HG03558 (cell line): Measurements from ENCODE around the gene GRAMD2A.

Experiments used
- ATAC-seq: cut with Tn5 transposase; IDR thresholded peaks from one replicate; pipeline ENCODE4 v1.9.1; 2021; ENCODE audit warnings: moderate number of reproducible peaks; ENCODE audit not compliant: unreplicated experiment; ENCODE audit errors: extremely low read depth

Gene GRAMD2A

DNA sequence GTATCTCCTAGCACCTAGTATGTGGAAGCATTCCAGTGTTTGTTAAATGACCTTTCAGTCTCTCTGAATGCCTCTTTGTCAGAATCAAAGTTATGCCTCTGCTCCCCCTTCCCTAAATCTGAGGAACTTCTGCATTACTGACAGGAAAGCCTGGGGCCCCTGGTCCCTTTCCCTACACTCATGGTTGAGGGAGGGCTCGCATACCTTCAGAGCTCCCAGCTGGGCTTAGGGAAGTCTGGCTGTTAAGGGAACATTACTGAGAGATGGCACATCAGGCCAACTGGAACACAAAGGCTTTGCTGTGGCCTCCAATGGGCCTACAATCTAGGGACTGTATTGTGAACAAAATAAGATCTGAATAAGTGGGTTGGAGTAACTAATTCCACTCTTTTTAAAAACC, 23.1 kb upstream of the GRAMD2A start:
- ATAC-seq = no peak

DNA sequence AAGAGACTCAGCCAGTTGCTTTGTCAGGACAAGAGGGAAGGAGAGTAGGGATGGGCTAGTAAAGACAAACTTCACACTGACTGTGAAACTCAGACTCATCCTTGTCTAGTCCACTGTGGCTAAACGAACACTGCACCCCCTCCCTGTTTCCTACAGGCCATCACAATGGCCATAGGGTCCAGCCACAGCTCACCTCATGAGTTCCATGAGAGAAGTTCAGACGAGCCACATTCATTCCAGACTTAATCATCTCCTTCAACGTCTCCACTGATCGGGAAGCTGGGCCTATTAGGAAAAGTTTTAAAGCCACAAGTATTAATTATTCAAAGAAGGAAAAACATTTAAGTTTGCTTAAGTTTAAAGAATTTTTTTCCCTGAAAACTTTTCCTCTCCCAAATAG, 19.6 kb upstream of the GRAMD2A start:
- ATAC-seq = no peak

DNA sequence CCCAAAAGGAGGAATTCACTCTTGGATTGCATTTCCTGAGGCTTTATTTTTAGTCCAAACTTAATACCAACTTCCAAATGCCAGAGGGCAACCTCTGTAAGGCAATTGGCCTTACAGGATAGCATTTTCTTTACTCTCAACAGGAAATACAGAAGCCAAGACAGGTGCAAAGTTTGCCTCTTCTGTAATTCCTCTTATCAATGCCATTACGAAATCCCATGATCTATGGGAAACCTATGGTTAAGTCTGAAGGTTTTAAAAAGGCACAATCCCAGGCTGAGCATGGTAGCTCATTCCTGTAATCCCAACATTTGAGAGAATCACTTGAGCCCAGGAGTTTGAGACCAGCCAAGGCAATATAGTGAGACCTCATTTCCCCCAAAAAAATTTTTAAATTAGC, 18.5 kb upstream of the GRAMD2A start:
- no peak for ATAC-seq

GRCh38 chr15:72207558-72208085, 10.0 kb upstream of the GRAMD2A start:
- no peak for ATAC-seq

DNA sequence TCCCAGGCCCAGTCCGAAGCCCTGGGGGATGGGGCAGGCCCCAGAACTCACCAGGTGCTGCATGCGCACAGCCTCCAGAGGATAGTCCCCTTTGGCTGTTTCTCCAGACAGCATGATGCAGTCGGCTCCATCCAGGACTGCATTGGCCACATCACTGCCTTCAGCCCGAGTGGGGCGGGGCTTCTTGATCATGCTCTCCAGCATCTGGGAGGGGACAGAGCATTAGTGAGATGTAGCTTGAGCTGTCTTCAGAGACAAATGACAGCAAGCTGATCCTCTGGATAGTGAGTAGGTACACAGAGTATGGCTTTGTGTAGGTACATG, 9.1 kb upstream of the GRAMD2A start:
- no peak for ATAC-seq

GRCh38 chr15:72205896-72206676, 8.5 kb upstream of the GRAMD2A start:
- ATAC-seq = no peak

DNA sequence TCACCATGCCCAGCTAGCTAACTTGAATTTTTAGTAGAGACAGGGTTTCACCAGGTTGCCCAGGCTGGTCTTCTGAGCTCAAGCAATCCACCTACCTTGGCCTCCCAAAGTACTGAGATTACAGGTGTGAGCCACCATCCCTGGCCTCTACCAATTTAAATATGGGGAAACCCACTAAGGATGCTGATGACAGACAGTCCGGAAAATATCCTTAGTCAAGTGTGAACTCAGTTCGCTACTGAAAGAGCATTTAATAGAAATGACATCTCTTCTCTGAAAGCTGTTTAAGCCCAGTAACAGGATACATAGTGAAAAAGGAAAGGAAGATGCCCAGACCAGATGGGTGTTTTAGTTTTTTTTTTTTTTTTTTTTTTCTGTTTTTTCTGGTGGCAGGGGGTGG, 7.7 kb upstream of the GRAMD2A start:
- ATAC-seq = no peak

GRCh38 chr15:72203507-72203837, 5.9 kb upstream of the GRAMD2A start:
- ATAC-seq = no peak

DNA sequence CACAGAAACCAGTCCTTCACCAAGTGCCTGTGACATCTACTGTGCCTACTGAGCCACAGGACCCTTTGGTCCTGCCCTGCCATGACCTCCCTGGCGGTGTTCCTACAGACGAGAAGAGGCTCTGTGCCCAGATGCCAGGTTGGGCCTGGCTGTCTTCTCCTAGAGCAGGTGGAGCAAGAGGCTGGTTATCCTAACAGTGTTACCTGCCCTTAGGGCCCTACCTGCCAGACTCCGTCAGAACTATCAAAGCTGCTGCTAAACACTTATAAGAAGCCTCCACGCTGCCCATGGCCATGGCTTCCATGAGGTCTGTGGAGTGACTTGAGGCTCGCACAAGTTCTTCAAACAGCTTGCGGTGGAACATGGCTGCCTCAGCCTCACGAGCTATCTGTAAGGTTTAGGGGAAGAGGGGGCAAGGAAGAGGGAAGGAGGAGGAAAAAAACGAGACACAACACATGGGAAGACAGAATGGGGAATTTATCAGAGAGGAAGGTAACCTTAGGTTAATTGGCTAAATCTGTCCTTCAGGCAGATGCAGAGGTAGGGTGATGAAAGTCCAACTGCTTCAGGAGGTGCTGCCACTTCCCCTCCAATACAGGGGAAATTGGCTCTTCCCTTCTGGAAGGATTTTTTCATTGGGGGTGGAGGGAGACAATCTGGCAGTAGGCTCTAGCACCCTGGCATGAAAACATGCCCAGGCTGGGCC, 5.4 kb upstream of the GRAMD2A start:
- no peak for ATAC-seq

DNA sequence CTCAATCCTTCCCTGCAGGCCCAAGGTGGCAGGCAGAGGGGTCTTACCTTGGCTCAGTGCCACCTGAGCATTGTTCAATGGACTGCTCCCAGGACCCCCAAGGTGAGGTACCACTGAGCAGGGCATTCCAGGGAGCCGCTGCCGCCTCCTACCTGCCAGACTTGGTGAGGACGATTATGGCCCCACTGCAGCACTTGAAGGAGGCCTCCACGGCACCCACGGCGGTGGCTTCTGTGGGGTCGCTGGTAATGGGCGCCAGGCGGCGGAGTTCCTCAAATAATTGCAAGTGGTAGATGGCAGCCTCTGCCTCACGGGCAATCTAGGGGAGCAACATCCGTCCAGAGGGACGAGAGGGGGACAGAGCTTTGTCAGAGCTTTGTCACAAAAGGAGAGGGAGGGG, 4.7 kb upstream of the GRAMD2A start:
- ATAC-seq = no peak

- ATAC-seq = no peak
Observed at GRCh38 chr15:72201391-72201921, 3.9 kb upstream of the GRAMD2A start.

GRCh38 chr15:72200395-72201237, 3.0 kb upstream of the GRAMD2A start:
- ATAC-seq = no peak

- no peak for ATAC-seq
Observed at GRCh38 chr15:72199721-72200212, 2.2 kb upstream of the GRAMD2A start.

- no peak for ATAC-seq
Observed at GRCh38 chr15:72199205-72199515, 1.6 kb upstream of the GRAMD2A start.

DNA sequence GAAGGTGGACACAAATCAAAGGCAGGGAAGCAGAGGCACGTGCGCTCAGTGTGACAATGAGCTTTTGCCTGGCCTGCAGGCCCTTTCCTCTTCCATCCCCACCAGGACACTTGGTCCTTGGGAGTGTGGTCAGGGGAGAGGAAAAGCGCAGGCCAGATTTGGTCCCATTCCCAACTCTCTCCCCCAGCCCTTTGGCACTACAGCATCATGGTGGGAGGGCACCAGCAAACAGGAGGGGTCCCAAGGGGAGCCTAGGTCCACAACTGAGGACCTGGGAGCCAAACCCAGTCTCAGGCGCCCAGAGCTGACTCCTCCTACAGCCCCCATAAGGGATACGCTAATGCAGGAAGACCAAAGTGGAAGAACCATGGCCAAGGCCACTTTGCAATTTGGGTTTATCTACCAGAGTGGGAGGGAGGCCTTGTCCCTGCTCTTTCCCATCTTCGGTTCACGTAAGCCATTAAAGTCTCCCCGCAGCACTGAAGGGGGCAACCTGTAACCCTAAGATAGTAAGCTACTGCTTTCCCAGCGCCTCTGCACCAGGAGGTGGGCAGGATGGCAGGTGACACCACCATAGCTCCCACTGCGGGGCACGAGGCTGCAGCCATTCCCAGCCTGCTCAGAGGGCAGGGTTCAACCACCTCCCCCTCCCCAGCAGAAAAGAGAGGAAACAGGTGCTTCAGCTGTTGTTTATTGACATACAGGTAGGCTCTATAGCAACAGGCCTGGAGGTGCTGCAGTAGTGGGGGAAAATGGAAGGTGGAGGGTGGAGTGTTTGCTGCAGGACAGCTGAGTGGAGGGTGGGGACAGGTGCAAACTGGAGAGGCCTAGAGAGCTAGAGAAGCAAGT, 993 bp upstream of the GRAMD2A start:
- no peak for ATAC-seq

GRCh38 chr15:72197041-72197459, 537 bp downstream of the GRAMD2A start:
- ATAC-seq = no peak

- no peak for ATAC-seq
Observed at GRCh38 chr15:72196409-72197040, 1.1 kb downstream of the GRAMD2A start.

DNA sequence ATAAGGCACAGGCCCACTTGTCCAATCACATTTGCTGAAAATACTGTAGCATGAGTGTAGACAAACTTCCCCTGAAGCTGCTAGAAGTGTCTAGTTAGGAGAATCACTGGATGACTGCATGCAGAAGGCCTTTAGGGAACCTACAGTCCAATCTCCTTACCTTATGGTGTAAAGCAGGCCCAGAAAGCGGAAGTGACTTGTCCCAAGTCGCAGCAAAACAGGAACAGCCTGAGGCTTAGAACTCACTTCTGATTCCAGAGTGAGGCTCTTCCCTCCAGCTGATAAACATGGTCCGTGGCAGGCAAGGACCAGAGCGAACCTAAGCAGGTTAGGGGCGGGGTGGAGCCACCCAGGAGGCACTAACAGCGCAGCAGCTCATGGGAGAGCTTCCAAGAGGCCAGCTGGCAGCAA, 2.5 kb downstream of the GRAMD2A start:
- no peak for ATAC-seq

- no peak for ATAC-seq
Observed at GRCh38 chr15:72193836-72194396, 3.7 kb downstream of the GRAMD2A start.
